Right lobe of liver (tissue), 6 donors: ENCODE data around the gene TPPP. TPM values are rescaled to one million over a fixed set of nuclear protein-coding genes. Genes with fewer than 3 reads are reported as not detected.

Source experiments
- ATAC-seq, 4 donors: fragments of 200-7000 bp; cut with Tn5 transposase; one replicate each; pipeline ENCODE4 v1.9.1; 2020; ENCODE audit warnings: mild to moderate bottlenecking in 4 of 4, moderate library complexity in 4 of 4
- DNase-seq, 3 donors: peaks; one replicate each; pipeline ENCODE4 v3.0.0-alpha.2; 2020
- H3K27ac ChIP-seq, 3 donors: fragments of 200-600 bp; one replicate each; pipeline ENCODE4 v1.8.0; 2022
- H3K27me3 ChIP-seq, 2 donors: fragments of 200-600 bp; one replicate each; pipeline ENCODE4 v1.8.0; 2022
- H3K36me3 ChIP-seq, 4 donors: fragments of 200-600 bp; sonication (generic) in 1 of 4; one replicate each; pipeline versions ENCODE4 v1.5.1 to v1.8.0; 2017 to 2022; ENCODE audit warnings: control low read depth in 1 of 4
- H3K4me1 ChIP-seq, 4 donors: fragments of 200-600 bp; sonication (generic) in 1 of 4; one replicate each; pipeline versions ENCODE4 v1.5.1 to v1.8.0; 2017 to 2022; ENCODE audit warnings: control low read depth in 1 of 4
- H3K4me3 ChIP-seq, 3 donors: fragments of 200-600 bp; one replicate each; pipeline ENCODE4 v1.8.0; 2022
- H3K9me3 ChIP-seq, 4 donors: fragments of 200-600 bp; sonication (generic) in 1 of 4; one replicate each; pipeline versions ENCODE4 v1.5.1 to v1.8.0; 2017 to 2022; ENCODE audit warnings: control low read depth in 1 of 4
- POLR2A ChIP-seq: fragments of 450-650 bp; IDR thresholded peaks from one replicate; pipeline ENCODE4 v1.6.1; 2017; ENCODE audit warnings: antibody characterized with exemption, mild to moderate bottlenecking
- WGBS: methylation state at CpG from one replicate; pipeline ENCODE4 v1.1.6; 2018; ENCODE audit warnings: low coverage, low lambda C conversion rate; ENCODE audit not compliant: insufficient coverage; ENCODE audit errors: missing lambda C conversion rate; 5-methylcytosine and 5-hydroxymethylcytosine counted together
- intact Hi-C, 2 donors: fragments of 100-400 bp; cut with DNase I; formaldehyde crosslinking; loops; one replicate each; pipeline versions ENCODE4 v1.11.2 to v1.14.1; 2022
- total RNA-seq, 6 experiments: library from RNA; depleted of rRNA in 2 of 6; stranded (reverse); fragments of >200 nt in 2 of 6; fragmentation: NEBNext Ultra II Directional in 3 of 6; extraction: Animal tissue kit (Norgen Biotek cat#: 25700) in 3 of 6; gene quantifications; one replicate each; pipeline versions ENCODE4 v1.1.0 to v1.2.4, GENCODE V29; 2016 to 2023
- TF ChIP-seq, protein P1 (sequence below), 4 donors: fragments of 200-600 bp in 3 of 4; fragments of 450-650 bp in 1 of 4; IDR thresholded peaks; one replicate each; pipeline versions ENCODE4 v1.5.1 to v1.8.0; 2016 to 2022; ENCODE audit warnings: antibody characterized with exemption in 4 of 4, mild to moderate bottlenecking in 2 of 4
- donor health status: DM: no; HTN: yes; CAD: no.
- donor health status: DM: no; HTN: no; CAD: no.
- donor health status: DM: no; HTN: no; CAD: no.
- donor health status: DM: no; HTN: yes; CAD: no.
- donor health status: DM: no; HTN: yes; CAD: no.

The TPPP gene
- total RNA-seq, 6 experiments from 2014 or later, result 1.9 to 4.3 (median 2.4) TPM

- no peak for ATAC-seq
- no peak overlapping the region for H3K27ac ChIP-seq
- DNase-seq, result peak in 1 of 3 donors; percentile 11
- no peaks in the 10 kb centered on the region for H3K9me3 ChIP-seq
- no peak for TF ChIP-seq POLR2A
- TF ChIP-seq, protein P1, sequence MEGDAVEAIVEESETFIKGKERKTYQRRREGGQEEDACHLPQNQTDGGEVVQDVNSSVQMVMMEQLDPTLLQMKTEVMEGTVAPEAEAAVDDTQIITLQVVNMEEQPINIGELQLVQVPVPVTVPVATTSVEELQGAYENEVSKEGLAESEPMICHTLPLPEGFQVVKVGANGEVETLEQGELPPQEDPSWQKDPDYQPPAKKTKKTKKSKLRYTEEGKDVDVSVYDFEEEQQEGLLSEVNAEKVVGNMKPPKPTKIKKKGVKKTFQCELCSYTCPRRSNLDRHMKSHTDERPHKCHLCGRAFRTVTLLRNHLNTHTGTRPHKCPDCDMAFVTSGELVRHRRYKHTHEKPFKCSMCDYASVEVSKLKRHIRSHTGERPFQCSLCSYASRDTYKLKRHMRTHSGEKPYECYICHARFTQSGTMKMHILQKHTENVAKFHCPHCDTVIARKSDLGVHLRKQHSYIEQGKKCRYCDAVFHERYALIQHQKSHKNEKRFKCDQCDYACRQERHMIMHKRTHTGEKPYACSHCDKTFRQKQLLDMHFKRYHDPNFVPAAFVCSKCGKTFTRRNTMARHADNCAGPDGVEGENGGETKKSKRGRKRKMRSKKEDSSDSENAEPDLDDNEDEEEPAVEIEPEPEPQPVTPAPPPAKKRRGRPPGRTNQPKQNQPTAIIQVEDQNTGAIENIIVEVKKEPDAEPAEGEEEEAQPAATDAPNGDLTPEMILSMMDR (IDR thresholded peaks at IDR 0.05), result no peak
- no peak overlapping the region for H3K4me3 ChIP-seq
- H3K36me3 ChIP-seq, result peaks cover 0 to 19% (median 0%) of the 10 kb centered on the region in 4 donors
- H3K4me1 ChIP-seq, result no peaks in the 10 kb centered on the region
- WGBS, result 93% methylated on average over 23 of the region's 38 CpGs
- intact Hi-C loops, result no loop called here
- H3K27me3 ChIP-seq, result no peaks in the 10 kb centered on the region
Measured at GRCh38 chr5:624118-624950, 68.8 kb downstream of the TPPP start.

DNA sequence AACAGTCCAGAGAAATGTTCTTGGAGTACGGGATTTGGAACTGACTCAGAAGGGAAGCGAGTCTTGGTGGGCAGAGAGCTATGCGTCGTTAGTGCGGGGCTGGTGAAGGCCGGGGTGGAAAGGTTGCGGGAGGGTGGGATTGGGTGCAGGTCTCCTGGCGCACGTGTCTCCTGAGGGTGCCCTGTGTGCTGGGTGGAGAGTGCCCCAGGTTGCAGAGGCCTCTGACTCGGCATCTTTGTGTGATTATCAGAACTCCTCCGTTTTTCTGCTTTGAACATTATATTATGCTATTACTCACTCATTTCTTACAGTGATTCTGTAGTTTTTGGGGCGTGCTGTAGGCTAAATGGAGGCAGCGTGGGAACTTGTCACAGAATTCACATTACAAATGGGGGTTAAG lies 69.6 kb downstream of the TPPP start:
- Histone ChIP-seq H3K4me3 (no peak overlapping the region), H3K36me3 (peaks cover 0 to 20% (median 0%) of the 10 kb centered on the region in 4 donors), H3K27ac (no peak overlapping the region), H3K4me1 (no peaks in the 10 kb centered on the region), H3K9me3 (no peaks in the 10 kb centered on the region), H3K27me3 (no peaks in the 10 kb centered on the region)
- no peak for TF ChIP-seq POLR2A
- TF ChIP-seq, protein P1 (IDR thresholded peaks at IDR 0.05), result no peak
- ATAC-seq (no peak), DNase-seq (no peak)
- WGBS, result 97% methylated on average over 6 of the region's 13 CpGs
- intact Hi-C loops, result no loop called here

GRCh38 chr5:622946-623522 lies 70.1 kb downstream of the TPPP start:
- no peak overlapping the region for H3K4me3 ChIP-seq
- peaks cover 0 to 19% (median 0%) of the 10 kb centered on the region in 4 donors for H3K36me3 ChIP-seq
- no peak for TF ChIP-seq POLR2A
- TF ChIP-seq, protein P1 (IDR thresholded peaks at IDR 0.05), result no peak
- 94% methylated on average over 16 of the region's 31 CpGs for WGBS
- H3K27me3 ChIP-seq, result no peaks in the 10 kb centered on the region
- H3K4me1 ChIP-seq, result no peaks in the 10 kb centered on the region
- ATAC-seq (no peak), DNase-seq (peak in 2 of 3 donors; percentile 13 to 45)
- intact Hi-C loops, result no loop called here
- no peaks in the 10 kb centered on the region for H3K9me3 ChIP-seq
- H3K27ac ChIP-seq, result no peak overlapping the region

- H3K27ac ChIP-seq, result no peak overlapping the region
- H3K4me3 ChIP-seq, result no peak overlapping the region
- DNase-seq (peak in 1 of 3 donors; percentile 38), ATAC-seq (peak in 1 of 4 donors; percentile 13)
- WGBS, result no CpG with 5 or more reads among the region's 9 CpGs
- H3K9me3 ChIP-seq, result no peaks in the 10 kb centered on the region
- H3K27me3 ChIP-seq, result no peaks in the 10 kb centered on the region
- TF ChIP-seq, protein P1 (IDR thresholded peaks at IDR 0.05), result no peak
- TF ChIP-seq POLR2A, result no peak
- intact Hi-C loops, result no loop called here
- H3K4me1 ChIP-seq, result no peaks in the 10 kb centered on the region
- peaks cover 0 to 14% (median 0%) of the 10 kb centered on the region in 4 donors for H3K36me3 ChIP-seq
Measured at GRCh38 chr5:622359-622758, 70.8 kb downstream of the TPPP start.
